Measurements from ENCODE around the gene CHCHD3. TPM values are rescaled to one million over a fixed set of nuclear protein-coding genes. Genes with fewer than 3 reads are reported as not detected.

The CHCHD3 gene
- total and polyA plus RNA-seq, 9 of the 15 experiments (the other 6 are each of a cell fraction or from before 2014, with no cell fraction given): 66.2 to 279 (median 204) TPM

- no peaks in the 10 kb centered on the region; the same call in 1 of the 2 replicates for H4K20me1 ChIP-seq (replicated peaks; ENCODE audit: control insufficient read depth, insufficient read depth, low read length)
- WGBS (ENCODE audit: insufficient coverage, low coverage, missing lambda C conversion rate): 87% methylated on average over 4 of the region's 4 CpGs
- ChIA-PET POLR2A (interaction anchor here (0.8 to 1.9 kb wide), 2 partner anchors 14 to 15 kb away, joined by 3 to 4 read pairs; no protein-coding TSS in a partner anchor), CTCF (ENCODE audit: low intra/inter-chr PET ratio) (no interaction called here)
- ATAC-seq (no peak), FAIRE-seq (no peak), DNase-seq (ENCODE audit: extremely low read depth in 1 of 4, low spot score in 3 of 4) (no peak)
- H3K27me3 ChIP-seq (ENCODE audit: control insufficient read depth in 2 of 2, insufficient read depth in 2 of 2, low read length in 2 of 2): no peaks in the 10 kb centered on the region
- no TSS peak for BruUV-seq (replicated peaks)
- no peaks in the 10 kb centered on the region for H3K4me1 ChIP-seq (replicated peaks in 1 of 2; ENCODE audit: control insufficient read depth in 2 of 2, insufficient read depth in 2 of 2, low read length in 2 of 2)
- no peak overlapping the region for H3K4me3 ChIP-seq
- H3K36me3 ChIP-seq (ENCODE audit: control insufficient read depth, insufficient read depth, low read length): peaks cover 7% of the 10 kb centered on the region; the same call in 2 of the 3 replicates
- H3K9ac ChIP-seq (ENCODE audit: insufficient read depth in 1 of 2, low read depth in 2 of 2, low read length in 2 of 2): no peak overlapping the region
- H2AFZ ChIP-seq (ENCODE audit: low read depth, low read length): no peak overlapping the region
- intact Hi-C loops (cut with micrococcal nuclease): no loop called here
- no peaks in the 10 kb centered on the region for H3K79me2 ChIP-seq (ENCODE audit: control insufficient read depth, insufficient read depth, low read length)
- no peaks in the 10 kb centered on the region for H3K9me3 ChIP-seq (replicated peaks; ENCODE audit: control insufficient read depth, insufficient read depth, low read depth, low read length)
- H3K9me1 ChIP-seq (ENCODE audit: control insufficient read depth, insufficient read depth, low read length): no peaks in the 10 kb centered on the region
- H3K4me2 ChIP-seq (ENCODE audit: insufficient read depth, low read length): no peak overlapping the region
- H3K27ac ChIP-seq (ENCODE audit: extremely low read depth, low read depth, low read length): no peak overlapping the region
- in situ Hi-C loops (cut with MboI): no loop called here
- TF ChIP-seq ARID4B (CRISPR knock-in tag; IDR thresholded peaks at IDR 0.05) (no peak), RBBP5 (IDR thresholded peaks at IDR 0.05; ENCODE audit: borderline replicate concordance, insufficient read depth, low read length, poor library complexity, severe bottlenecking) (no peak), HNRNPLL (IDR thresholded peaks at IDR 0.05; ENCODE audit: low read depth, low read length, poor library complexity, severe bottlenecking) (no peak), MEF2A (IDR thresholded peaks at IDR 0.05; ENCODE audit: control insufficient read depth, low read depth, low read length) (no peak), ZFX (CRISPR knock-in tag; IDR thresholded peaks at IDR 0.05) (no peak), TBP (optimal IDR thresholded peaks at IDR 0.05; ENCODE audit: low read depth, low read length) (no peak), ZFP30 (CRISPR knock-in tag; IDR thresholded peaks at IDR 0.05; ENCODE audit: borderline replicate concordance) (no peak), BRD4 (IDR thresholded peaks at IDR 0.05) (no peak), MEIS2 (IDR thresholded peaks at IDR 0.05; ENCODE audit: partially characterized antibody) (no peak), PHF20 (IDR thresholded peaks at IDR 0.05; ENCODE audit: partially characterized antibody) (no peak), SRSF1 (IDR thresholded peaks at IDR 0.05; ENCODE audit: low read depth, low read length) (no peak), ZNF518B (CRISPR knock-in tag; IDR thresholded peaks at IDR 0.05) (no peak), COPS2 (conservative IDR thresholded peaks at IDR 0.05) (no peak), ZFP91 (CRISPR knock-in tag; IDR thresholded peaks at IDR 0.05) (no peak)
These were observed 224.2 kb downstream of the CHCHD3 start for GRCh38 chr7:132857703-132858102.

Measured in K562 (cell line).